NCI-H82 treated with DMSO at 0.1 percent for 48 hours (cell line): ENCODE measurements around the gene CARD14.

Experiments
- DNase-seq: peaks from one replicate; lab custom pipeline; 2025; ENCODE audit not compliant: unreplicated experiment; lab: John Stamatoyannopoulos, UW

The CARD14 gene

DNA sequence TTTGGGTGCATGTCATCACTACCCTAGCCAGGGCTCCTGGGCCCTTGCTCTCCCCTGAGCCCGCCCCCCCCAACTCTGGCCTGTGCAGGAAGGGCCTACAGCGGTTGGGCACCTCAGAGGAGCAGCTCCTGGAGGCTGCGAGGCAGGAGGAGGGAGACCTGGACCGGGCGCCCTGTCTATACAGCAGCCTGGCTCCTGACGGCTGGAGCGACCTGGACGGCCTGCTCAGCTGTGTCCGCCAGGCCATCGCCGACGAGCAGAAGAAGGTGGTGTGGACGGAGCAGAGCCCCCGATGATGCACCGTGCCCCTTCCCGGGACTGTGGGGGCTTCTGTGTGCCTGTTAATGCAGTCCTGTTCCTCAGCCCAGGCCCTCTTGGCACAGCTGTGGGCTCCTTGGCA lies 38.2 kb downstream of the CARD14 start:
- no peak for DNase-seq

DNA sequence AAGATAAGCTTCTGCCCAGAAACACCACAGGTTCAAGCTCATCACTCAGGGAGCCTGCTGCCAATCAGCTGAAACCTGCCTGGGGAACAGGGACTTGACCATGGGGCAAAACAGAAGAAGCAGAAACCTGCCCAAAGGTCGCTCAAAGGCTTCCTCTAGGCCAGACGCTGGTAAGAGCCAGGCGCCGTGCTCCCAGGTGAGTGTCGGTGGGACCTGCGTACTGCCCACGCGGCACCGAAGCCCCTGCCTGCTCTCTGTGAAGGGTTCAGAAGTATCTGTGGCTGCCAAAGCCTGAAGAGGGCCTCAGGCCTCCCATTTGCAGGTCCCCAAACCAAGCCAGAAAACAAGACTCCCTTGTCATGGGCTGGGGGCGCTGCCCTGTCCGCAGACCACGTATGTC lies 39.9 kb downstream of the CARD14 start:
- no peak for DNase-seq

DNA sequence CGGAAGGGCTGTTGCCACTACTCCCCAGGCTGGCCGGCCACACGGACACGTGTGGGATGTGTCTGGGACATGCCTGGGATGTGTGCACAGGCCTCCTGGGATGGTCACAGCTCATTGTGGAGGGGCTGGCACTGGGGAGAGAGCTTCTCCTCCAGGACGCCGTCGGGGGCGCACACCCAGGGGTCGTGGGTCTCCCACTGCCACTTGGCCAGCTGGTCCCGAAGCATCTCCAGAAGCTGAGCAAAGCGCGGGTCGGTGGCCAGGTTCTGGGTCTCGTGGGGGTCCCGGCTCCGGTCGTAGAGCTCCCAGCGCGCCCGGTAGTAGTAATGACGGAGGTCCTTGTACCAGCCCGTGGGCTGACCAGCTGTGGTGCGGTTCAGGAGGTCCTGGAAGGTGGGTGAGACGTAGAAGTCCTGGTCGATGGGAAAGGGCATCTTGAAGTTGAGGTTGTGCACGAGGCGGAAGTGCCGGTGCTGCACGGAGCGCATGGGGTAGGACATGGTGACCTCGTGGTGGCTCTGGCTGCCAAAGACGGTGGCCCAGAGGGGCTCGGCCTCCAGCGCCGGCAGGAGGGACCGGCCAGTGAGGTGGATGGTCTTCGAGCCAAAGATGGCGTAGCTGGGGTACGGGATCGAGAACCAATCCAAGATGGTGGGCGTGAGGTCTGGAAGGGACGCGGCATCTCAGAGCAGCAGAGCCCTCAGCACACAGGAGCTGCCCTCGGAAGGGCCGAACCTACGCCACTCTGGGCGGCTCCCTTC lies 40.7 kb downstream of the CARD14 start:
- no peak for DNase-seq

DNA sequence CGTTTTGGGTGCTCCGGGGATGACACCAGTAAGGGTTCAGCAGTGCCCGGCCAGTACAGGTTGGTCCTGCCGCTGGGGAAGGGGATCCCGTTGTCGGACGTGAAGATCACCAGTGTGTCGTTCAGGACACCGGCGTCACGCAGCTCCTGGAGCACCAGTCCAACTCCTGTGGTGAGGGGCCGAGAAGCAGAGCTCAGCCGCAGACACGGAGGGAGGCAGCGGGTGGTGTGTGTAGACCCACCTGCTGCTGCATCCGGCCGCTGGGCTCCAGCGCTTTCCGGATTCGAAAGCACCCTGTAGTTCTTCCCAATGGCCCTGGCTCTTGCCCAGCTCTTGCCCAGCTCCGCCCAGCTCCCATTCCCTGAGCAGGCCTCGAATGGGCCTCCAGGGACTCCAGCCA lies 42.3 kb downstream of the CARD14 start:
- no peak for DNase-seq

DNA sequence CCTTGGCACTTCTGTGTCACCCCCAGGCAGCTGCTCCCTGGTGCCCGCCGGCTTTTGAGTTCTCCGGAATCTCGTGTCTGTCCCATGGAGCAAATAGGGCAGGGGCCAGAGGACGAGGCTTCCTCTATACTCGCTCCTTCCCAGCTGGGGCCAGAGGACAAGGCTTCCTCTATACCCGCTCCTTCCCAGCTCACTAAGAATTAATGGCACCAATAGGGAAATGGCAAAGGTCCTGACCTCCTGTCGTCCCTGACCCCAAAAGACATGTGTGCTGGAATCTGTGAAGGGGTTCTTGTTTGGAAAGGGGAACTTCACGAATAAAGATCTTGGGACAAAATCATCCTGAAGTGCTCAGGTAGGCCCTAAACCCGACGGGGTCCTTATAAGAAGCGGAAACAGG lies 42.7 kb downstream of the CARD14 start:
- no peak for DNase-seq

DNA sequence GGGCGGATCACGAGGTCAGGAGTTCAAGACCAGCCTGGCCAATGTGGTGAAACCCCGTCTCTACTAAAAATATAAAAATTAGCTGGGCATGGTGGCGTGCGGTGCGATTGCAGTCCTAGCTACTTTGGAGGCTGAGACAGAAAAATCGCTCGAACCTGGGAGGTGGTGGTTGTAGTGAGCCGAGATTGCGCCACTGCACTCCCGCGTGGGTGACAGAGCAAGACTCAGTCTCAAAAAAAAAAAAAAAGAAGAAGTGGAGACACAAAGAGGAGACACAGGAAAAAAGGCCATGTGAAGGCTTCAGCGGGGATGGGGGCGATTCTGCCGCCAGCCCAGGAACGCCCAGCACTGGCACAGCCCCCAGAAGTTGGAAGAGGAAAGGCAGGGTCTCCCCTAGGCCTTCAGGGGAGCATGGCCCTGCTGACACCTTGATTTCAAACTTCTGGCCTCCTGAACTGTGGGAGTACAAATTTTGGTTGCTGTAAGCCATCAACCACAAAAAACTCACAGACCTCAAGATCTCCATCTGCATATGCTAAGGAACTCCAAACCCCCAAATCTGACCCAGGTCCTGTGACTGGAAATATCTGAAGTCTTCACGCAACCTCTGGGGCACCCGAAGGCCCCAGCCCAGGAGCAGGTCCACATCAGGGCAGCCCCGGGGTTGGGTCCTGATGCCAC lies 43.3 kb downstream of the CARD14 start:
- no peak for DNase-seq

DNA sequence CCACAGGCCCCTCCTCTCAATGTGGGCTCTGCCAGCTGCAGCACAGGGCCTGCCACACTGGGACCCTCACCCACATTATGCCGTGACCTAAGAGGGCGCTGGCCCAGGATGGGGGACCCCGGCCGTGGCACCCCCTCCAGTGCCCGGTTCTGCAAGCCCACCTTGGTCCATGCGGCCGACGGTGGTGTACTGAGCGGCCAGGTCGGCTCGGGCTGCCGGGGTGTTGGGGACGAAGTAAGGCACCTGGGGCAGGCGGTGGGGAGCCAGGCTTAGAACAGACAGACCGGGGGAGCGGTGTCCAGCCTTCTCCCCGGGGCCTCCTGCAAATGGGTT lies 43.8 kb downstream of the CARD14 start:
- DNase-seq: no peak

DNA sequence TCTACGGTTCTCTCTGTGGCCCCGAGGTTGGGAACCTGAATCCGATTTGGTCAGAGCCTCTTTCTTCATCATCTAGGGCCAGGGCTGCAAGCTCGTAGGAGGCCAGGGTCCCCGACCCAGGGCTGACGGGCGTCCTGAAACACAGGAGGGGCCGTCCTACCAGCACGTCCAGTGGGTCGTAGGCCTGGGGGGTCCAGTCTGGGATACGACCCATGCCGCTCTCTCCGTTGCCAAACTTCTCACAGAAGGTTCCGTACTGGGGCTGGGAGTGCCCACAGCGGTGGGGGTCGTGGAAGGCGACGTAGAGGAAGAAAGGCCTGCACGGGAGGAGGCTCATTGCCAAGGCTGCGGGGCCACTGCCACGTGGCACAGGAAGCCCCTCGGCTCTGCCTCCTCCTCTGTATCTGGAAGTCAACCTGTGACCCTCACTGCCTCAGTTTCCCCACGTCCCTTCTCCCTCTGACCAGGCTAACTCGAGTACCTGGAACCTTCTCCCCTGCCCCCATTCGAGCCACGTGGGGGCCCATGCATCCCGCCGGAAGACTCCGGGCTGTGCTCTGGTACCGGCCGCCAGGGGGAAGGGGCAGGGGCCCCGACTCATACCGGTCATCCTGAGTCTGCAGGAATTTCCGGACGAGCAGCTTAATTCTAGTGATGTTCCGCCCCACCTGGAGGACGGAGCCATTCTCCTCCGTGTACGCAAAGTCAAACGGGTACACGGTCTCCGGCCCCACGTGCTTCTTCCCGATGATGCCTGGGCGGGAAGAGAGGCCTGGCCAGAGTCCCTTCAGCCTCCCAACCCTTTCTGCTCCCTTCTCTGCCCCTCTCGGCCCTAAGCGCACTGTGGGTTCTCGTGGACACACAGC lies 44.4 kb downstream of the CARD14 start:
- DNase-seq: no peak

DNA sequence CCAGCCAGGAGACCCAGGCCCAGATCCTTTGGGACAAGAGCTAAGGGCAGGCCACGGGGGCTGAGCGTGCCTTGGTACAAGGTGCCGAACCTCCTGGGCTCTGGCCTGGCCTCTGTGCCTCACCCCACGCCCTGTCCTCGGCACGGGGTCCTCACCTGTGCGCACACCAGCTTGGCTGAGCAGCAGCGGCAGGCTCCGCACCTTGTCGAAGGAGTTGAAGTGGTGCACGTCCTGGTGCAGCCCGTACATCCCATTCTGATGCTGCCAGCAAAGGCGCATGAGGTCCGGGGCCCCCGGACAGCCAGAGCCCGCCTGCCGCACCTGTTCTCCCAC lies 45.0 kb downstream of the CARD14 start:
- no peak for DNase-seq

DNA sequence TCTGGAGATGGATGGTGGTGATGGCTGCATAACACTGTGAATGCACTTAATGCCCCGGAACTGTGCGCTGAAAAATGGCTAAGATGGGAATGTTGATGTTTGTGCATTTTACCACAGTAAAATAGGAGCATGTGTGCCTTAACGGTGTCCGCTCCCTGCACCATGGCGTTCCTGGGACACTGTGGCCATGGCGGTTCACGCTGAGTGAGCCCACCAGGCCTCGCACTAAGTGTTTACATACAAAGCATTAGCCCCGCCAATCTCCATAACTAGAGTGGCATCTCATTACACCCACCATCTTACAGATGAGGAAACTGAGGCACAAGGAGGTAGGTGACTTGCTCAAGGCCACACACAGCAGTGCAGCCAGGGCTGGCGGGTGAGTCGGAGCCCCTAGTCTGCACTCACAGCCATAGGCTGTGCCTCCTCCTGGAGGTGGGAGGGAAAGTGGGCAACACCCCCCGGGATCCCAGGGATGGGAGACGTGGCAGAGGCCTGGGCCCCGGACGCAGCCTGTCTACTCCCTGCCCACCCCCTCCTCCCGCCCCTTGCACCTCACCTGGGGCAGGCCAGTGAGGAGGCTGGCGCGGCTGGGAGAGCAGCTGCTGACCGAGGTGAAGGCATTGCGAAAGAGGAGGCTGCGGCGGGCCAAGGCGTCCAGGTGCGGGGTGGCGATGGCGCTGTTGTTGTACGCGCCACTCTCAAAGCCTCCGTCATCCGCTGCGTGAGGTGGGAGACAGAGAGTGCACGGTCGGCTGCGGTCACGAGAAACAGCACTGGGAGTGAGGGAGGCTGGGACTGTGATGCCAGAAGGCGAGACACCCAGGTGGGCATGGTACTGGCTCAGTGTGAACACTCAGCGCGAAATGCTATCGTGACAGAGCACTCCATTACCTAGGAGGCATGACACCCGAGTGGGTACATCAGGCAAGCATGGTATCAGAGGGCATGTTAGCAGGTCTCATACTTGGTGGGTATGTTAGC lies 46.9 kb downstream of the CARD14 start:
- no peak for DNase-seq

DNA sequence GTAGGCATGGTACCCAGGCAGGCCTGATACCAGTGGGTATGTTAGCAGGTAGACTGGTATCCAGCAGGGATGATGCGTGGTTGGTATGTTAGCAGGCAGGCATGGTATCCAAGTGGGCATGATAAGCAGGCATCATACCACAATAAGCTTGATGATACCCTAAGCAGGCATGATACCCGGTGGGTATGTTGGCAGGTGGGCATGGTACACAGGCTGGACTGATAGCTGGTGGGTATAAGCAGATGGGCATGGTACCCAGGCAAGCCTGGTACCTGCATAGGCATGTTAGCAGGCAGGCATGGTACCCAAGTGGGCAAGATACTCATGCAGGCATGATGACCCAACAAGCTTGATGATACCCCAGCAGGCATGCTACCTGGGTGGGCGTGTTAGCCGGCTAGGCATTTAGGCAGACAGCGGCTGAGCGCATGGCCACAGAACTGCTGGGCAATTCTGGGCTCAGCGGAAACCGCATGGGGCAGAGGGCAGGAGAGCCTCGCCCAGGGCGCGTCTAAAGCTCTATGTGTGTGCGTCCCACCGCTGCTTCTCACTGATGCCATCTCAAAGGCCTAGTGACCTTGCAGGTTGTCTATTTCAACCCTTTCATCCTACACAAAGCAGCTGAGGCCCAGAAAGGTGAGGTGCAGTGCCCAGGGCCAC lies 48.0 kb downstream of the CARD14 start:
- DNase-seq: no peak

DNA sequence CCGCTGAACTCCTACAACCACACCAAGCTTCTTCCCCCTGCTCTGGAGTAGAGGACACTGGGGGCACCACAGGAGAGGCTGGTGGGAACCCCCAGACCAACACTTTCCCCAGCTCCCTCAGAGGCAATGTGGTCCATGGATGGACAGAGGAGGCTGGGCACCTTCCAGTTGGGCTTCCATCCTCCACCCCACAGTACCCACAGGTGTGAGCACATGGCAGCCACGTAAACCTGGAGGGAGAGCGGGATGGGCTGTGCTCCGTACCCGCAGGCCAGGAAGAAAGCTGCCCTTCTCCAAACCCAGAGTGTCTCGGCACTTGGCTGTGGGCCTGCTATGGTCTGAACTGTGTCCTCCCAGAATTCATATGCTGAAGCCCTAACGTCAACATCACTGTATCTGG lies 48.6 kb downstream of the CARD14 start:
- no peak for DNase-seq

DNA sequence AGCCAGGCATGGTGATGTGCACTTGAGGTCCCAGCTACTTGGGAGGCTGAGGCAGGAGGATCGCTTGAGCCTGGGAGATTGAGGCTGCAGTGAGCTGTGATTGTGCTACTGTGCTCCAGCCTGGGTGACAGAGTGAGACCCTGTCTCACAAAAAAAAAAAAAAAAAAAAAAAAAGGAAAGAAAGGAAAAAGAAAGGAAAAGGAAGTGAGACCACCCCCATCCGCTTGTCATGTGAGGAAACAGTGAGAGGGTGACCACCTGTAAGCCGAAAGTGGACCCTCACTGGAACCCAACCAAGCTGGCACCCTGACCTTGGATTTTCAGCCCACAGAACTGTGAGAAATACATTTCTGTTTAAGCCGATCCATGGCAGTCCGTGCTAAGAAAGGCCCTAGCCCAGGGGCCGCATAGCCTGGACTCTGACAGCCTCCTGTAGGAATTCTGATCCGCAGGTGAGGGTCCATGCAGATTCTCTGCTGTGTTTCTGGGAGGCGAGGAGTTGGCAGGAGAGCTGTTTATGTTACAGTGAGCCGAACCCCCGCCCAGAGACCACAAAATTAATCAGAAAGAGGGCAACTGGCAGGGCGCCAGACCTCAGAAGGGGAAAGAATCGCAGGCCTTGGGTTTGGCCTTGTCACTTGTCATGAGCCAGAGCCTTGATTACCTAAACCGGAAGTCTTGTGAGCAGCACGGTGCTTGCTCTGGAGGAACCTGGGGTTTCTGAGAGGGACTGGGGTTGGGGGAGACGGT lies 49.4 kb downstream of the CARD14 start:
- DNase-seq: peak; percentile 29

DNA sequence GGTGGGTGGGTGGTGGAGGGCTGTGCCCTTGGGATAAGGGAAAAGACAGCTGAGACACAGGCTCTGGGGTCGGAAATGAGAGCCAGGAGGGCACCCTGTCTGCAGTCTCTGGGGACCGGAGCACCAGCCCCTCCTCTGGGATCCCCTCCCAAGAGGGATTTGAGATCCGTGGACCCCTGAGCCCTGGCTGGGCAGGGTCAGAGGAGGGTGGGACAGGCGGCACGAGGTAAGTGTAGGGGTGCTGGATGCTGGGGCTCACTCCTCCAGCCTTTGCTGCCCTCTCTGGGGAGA lies 49.9 kb downstream of the CARD14 start:
- no peak for DNase-seq

DNA sequence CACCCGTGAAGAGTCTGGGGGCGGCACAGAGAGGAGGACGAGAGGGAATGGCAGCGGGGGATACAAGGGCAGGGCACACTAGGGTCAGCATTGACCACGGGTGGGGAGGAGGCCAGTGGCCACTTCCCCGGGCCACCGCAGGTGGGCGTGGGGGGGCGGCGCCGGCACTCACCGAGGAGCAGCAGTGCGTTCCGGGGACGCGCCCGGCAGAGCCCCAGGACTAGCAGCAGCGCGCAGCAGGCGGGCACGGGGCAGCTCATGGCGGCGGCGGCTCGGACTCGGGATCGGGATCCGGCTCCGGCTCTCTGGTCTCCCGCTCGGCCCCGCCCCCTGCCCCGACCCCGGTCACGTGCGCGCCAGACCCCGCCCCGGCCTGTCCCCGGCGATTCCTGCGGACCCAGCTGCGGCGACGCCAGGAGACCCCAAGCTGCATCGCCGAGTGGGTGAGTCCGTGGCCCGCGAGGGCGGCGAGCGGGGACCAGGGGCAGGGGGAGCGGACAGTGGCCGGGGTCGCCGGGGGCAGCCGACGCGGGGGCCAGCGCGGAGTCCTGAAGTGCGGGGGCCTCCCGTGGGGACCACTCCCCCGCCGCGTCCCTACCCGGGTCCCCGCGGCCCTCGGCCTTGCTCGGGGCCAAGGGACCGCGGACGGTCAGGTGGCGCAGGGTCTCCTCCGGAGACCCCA lies 50.4 kb downstream of the CARD14 start, which contains the start of the genes SGSH and SLC26A11:
TSS of gene SGSH (minus strand) at position 280 of the 682 bp plus-strand sequence. CDS start at position 260, 20 bp downstream.
TSS of gene SLC26A11 (plus strand) at position 374 of the 682 bp plus-strand sequence. CDS start 1,134 bp downstream, outside the sequence.
- peak; percentile 32 for DNase-seq

DNA sequence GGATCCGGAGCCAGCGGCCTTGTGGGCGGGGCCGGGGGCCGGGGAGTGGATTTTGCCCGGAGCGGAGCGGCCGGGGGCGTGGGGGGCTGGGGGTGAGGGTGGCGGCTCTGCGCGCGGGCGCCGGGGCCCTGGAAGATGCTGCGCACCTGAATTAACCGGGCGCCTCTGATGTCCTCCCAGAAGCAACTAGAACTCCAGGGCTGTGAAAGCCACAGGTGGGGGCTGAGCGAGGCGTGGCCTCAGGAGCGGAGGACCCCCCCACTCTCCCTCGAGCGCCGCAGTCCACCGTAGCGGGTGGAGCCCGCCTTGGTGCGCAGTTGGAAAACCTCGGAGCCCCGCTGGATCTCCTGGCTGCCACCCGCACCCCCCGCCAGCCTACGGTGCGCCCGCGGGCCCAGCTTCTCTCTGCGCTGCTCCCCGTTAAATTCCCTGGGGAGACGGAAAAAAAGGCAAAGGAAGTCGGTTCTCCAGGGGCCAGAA lies 50.9 kb downstream of the CARD14 start:
- no peak for DNase-seq

DNA sequence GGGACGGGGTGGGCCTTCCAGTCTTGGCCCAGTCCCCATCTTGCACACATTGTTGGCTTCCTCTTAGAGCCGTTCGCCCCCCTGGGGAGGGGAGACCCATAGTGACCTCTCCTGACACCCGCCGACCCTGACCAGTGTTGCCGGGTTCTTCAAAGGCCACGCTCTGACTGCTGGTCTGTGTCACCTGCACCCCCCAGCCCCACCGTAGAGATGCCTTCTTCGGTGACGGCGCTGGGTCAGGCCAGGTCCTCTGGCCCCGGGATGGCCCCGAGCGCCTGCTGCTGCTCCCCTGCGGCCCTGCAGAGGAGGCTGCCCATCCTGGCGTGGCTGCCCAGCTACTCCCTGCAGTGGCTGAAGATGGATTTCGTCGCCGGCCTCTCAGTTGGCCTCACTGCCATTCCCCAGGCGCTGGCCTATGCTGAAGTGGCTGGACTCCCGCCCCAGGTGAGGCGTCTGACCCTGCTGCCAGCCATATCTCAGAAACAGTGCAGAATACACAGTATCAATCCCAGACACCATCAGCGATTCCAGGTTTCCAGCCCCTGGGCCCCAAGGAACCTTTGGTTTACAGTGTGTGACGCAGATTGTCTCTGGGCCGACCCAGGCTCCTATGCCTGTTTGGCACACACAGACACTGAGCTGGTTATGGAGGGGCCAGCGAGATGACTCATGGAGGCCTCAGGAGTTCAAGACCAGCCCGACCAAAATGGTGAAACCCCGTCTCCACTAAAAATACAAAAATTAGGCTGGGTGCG lies 51.7 kb downstream of the CARD14 start:
- DNase-seq: no peak
